SK-N-MC (cell line): ENCODE measurements around the gene STPG1.

ENCODE experiments used
- EZH2 ChIP-seq: fragments of 200-600 bp; sonication (generic); IDR thresholded peaks from one replicate; pipeline ENCODE4 v1.6.1; 2017; ENCODE audit warnings: antibody characterized with exemption
- FOXP2 ChIP-seq: optimal IDR thresholded peaks from 2 replicates; pipeline ENCODE3; 2011; ENCODE audit warnings: mild to moderate bottlenecking, moderate library complexity; ENCODE audit not compliant: insufficient read depth; ENCODE audit errors: extremely low read length, control extremely low read depth
- POLR2AphosphoS5 ChIP-seq: IDR thresholded peaks from 2 replicates; pipeline ENCODE4 v1.6.1; 2012; ENCODE audit warnings: mild to moderate bottlenecking, low read depth, low read length, borderline replicate concordance

GRCh38 chr1:24339996-24340395 lies 73.6 kb downstream of the STPG1 start:
- TF ChIP-seq EZH2 (no peak), POLR2AphosphoS5 (no peak), FOXP2 (no peak)
